ENCODE data around the gene RHBDF2.

DNA sequence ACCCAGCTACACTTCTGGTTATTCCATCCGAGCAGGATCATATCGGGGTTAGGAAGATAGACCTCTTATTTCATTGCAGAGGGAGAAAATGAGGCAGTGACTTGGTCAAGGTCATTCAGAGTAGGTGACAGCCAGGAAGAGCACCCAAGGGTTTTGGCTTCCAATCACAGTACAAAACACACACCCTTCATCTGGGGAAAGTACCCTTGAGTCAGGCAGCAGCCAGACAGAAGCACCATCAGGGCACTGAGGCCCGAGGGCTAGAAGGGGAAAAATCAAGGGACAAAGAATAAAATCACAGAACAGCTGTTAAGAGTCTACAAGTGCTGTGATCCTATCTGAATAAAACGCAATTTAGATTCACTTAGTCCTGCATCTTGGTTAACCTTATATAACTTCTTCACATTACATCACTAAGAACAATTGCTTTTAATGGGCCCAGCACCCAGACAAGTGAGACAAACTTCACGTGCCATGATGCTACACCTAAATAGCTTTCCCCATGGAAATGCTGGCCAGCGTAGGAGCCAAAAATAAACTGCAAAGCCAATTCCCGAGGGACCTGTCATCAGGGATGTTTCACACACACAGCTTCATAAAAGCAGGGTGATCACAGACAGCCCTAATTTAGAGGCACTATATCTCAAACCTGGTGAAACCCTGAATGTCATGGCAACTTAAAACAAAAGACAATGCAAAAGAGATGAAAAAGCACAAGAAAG is 53.1 kb downstream of the RHBDF2 start:
- no peak for TF ChIP-seq EP300 (IDR thresholded peaks at IDR 0.05; ENCODE audit: low read depth)
- TF ChIP-seq, protein P1, sequence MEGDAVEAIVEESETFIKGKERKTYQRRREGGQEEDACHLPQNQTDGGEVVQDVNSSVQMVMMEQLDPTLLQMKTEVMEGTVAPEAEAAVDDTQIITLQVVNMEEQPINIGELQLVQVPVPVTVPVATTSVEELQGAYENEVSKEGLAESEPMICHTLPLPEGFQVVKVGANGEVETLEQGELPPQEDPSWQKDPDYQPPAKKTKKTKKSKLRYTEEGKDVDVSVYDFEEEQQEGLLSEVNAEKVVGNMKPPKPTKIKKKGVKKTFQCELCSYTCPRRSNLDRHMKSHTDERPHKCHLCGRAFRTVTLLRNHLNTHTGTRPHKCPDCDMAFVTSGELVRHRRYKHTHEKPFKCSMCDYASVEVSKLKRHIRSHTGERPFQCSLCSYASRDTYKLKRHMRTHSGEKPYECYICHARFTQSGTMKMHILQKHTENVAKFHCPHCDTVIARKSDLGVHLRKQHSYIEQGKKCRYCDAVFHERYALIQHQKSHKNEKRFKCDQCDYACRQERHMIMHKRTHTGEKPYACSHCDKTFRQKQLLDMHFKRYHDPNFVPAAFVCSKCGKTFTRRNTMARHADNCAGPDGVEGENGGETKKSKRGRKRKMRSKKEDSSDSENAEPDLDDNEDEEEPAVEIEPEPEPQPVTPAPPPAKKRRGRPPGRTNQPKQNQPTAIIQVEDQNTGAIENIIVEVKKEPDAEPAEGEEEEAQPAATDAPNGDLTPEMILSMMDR (IDR thresholded peaks at IDR 0.05), result no peak
